ENCODE results near the gene HAT1.

GRCh38 chr2:171941316-171941699 lies 19.0 kb downstream of the HAT1 start:
- TF ChIP-seq CTCF (IDR thresholded peaks at IDR 0.05), result no peak
- TF ChIP-seq POLR2A (IDR thresholded peaks at IDR 0.05), result no peak
